Measurements from ENCODE around the gene NUCKS1. TPM values are rescaled to one million over a fixed set of nuclear protein-coding genes. Genes with fewer than 3 reads are reported as not detected.

NUCKS1 gene
- total RNA-seq, 1 experiment from 2014 or later: 237 TPM

- H3K79me2 ChIP-seq (ENCODE audit: insufficient read depth, low read length): no peaks in the 10 kb centered on the region
- CTCF ChIA-PET: no interaction called here
- TF ChIP-seq CBX3 (IDR thresholded peaks at IDR 0.05; ENCODE audit: low read depth) (no peak), SRF (IDR thresholded peaks at IDR 0.05; ENCODE audit: low read depth) (no peak), SIN3A (IDR thresholded peaks at IDR 0.05; ENCODE audit: low read depth) (no peak), FOSL1 (IDR thresholded peaks at IDR 0.05; ENCODE audit: low read depth) (no peak), ZBTB33 (IDR thresholded peaks at IDR 0.05; ENCODE audit: extremely low read depth, insufficient replicate concordance, low read length) (no peak), ELF1 (IDR thresholded peaks at IDR 0.05; ENCODE audit: borderline replicate concordance, low read depth) (no peak), REST (IDR thresholded peaks at IDR 0.05; ENCODE audit: low read depth) (no peak), POLR2A (IDR thresholded peaks at IDR 0.05; ENCODE audit: borderline replicate concordance, extremely low read depth, insufficient read depth, insufficient read length) (no peak), JUND (IDR thresholded peaks at IDR 0.05) (no peak), ATF3 (IDR thresholded peaks at IDR 0.05) (no peak), ZNF274 (IDR thresholded peaks at IDR 0.05; ENCODE audit: low read depth, low read length) (no peak), YY1 (IDR thresholded peaks at IDR 0.05; ENCODE audit: extremely low read depth, insufficient replicate concordance, low read depth, low read length) (no peak), ZFX (IDR thresholded peaks at IDR 0.05) (no peak), RAD21 (IDR thresholded peaks at IDR 0.05; ENCODE audit: low read depth) (no peak), POLR2AphosphoS5 (IDR thresholded peaks at IDR 0.05; ENCODE audit: low read depth, low read length) (no peak)
- TF ChIP-seq, protein P1, sequence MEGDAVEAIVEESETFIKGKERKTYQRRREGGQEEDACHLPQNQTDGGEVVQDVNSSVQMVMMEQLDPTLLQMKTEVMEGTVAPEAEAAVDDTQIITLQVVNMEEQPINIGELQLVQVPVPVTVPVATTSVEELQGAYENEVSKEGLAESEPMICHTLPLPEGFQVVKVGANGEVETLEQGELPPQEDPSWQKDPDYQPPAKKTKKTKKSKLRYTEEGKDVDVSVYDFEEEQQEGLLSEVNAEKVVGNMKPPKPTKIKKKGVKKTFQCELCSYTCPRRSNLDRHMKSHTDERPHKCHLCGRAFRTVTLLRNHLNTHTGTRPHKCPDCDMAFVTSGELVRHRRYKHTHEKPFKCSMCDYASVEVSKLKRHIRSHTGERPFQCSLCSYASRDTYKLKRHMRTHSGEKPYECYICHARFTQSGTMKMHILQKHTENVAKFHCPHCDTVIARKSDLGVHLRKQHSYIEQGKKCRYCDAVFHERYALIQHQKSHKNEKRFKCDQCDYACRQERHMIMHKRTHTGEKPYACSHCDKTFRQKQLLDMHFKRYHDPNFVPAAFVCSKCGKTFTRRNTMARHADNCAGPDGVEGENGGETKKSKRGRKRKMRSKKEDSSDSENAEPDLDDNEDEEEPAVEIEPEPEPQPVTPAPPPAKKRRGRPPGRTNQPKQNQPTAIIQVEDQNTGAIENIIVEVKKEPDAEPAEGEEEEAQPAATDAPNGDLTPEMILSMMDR (IDR thresholded peaks at IDR 0.05 in 2 of 3, conservative IDR thresholded peaks at IDR 0.05 in 1 of 3; ENCODE audit: borderline replicate concordance in 1 of 3, insufficient read depth in 1 of 3, low read depth in 2 of 3, low read length in 2 of 3): no peak
- TF ChIP-seq, protein P2, sequence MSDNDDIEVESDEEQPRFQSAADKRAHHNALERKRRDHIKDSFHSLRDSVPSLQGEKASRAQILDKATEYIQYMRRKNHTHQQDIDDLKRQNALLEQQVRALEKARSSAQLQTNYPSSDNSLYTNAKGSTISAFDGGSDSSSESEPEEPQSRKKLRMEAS (IDR thresholded peaks at IDR 0.05): no peak
These were observed 35.5 kb upstream of the NUCKS1 start for GRCh38 chr1:205785446-205785845.

More at GRCh38 chr1:205785446-205785845, 35.5 kb upstream of the NUCKS1 start:
- no TSS peak for BruUV-seq (replicated peaks)
- ChIA-PET RAD21 (ENCODE audit: low non-redundant PET in 1 of 2, low total read pairs in 2 of 2, uncharacterized antibody in 2 of 2, unreplicated experiment in 2 of 2) (no interaction called here), POLR2A (interaction anchor here (0.9 kb wide), 1 partner anchor 40 kb away, joined by 3 read pairs; no protein-coding TSS in a partner anchor)
- peaks cover 0 to 7% of the 10 kb centered on the region in 2 experiments; a peak in 1 of 4 replicates for H3K36me3 ChIP-seq (ENCODE audit: control insufficient read depth in 1 of 2, insufficient read depth in 2 of 2, low read length in 2 of 2)
- H3K4me1 ChIP-seq (ENCODE audit: control insufficient read depth in 1 of 2, insufficient read depth in 2 of 2, low read length in 2 of 2): no peaks in the 10 kb centered on the region
- no peak for DNase-seq (ENCODE audit: low read depth, low spot score)
- no peak overlapping the region for H2AFZ ChIP-seq (ENCODE audit: low read depth, low read length, poor library complexity, severe bottlenecking)
- ATAC-seq: no peak
- no peaks in the 10 kb centered on the region for H3K9me3 ChIP-seq (ENCODE audit: control insufficient read depth in 1 of 2, insufficient read depth in 1 of 2, low read depth in 1 of 2, low read length in 2 of 2)
- intact Hi-C loops (cut with micrococcal nuclease): no loop called here
- no peaks in the 10 kb centered on the region for H4K20me1 ChIP-seq (ENCODE audit: insufficient read depth)
- H3K4me3 ChIP-seq (replicated peaks in 1 of 2; ENCODE audit: low read depth in 1 of 2, low read length in 2 of 2): no peak overlapping the region
- H3K9ac ChIP-seq (ENCODE audit: low read length): no peak overlapping the region
- H3K27ac ChIP-seq (ENCODE audit: low read depth, low read length): no peak overlapping the region
- H3K4me2 ChIP-seq (ENCODE audit: low read length): no peak overlapping the region
- H3K27me3 ChIP-seq (ENCODE audit: insufficient read depth, low read length): no peaks in the 10 kb centered on the region
- H3K9me2 ChIP-seq (ENCODE audit: insufficient read depth): no peaks in the 10 kb centered on the region
